A673 (cell line): Measurements from ENCODE around the gene AGO1. TPM values are rescaled to one million over a fixed set of nuclear protein-coding genes. Genes with fewer than 3 reads are reported as not detected.
A peak's percentile ranks its signal among the peaks of the same experiment; 100 is the strongest.

Source experiments
- BruUV-seq: library from RNA; stranded (reverse); fragments of 400-500 nt; replicated peaks from 2 replicates; lab custom pipeline; 2021; lab: Mats Ljungman, UMichigan
- CTCF ChIA-PET: fragments of 300-600 bp; sonication (Branson Sonifier 250); formaldehyde crosslinking; loops from one replicate; lab custom pipeline; 2022; ENCODE audit warnings: antibody characterized with exemption; lab: Charles Lee
- POLR2A ChIA-PET: fragments of 300-600 bp; sonication (Branson Sonifier 250); formaldehyde crosslinking; loops from one replicate; lab custom pipeline; 2022; ENCODE audit warnings: antibody characterized with exemption; ENCODE audit not compliant: low non-redundant PET; lab: Charles Lee
- DNase-seq: peaks from one replicate; pipeline ENCODE4 v3.0.0-alpha.2; 2015; ENCODE audit warnings: low spot score
- H3K27ac ChIP-seq: fragments of 200-600 bp; sonication (generic); 2 replicates; pipeline ENCODE4 v1.5.1; 2016; ENCODE audit warnings: mixed run types, low read depth, mild to moderate bottlenecking, mixed read lengths, antibody characterized with exemption, low read length; ENCODE audit not compliant: poor library complexity, severe bottlenecking
- H3K27me3 ChIP-seq: fragments of 200-600 bp; sonication (generic); replicated peaks from 2 replicates; pipeline ENCODE4 v1.6.1; 2017; ENCODE audit warnings: mixed run types, low read depth, mild to moderate bottlenecking, mixed read lengths, antibody characterized with exemption, low read length; ENCODE audit not compliant: insufficient read depth, poor library complexity
- H3K36me3 ChIP-seq: fragments of 200-600 bp; sonication (generic); 2 replicates; pipeline ENCODE4 v1.6.1; 2016; ENCODE audit warnings: mixed run types, mild to moderate bottlenecking, mixed read lengths, antibody characterized with exemption, low read length; ENCODE audit not compliant: insufficient read depth, poor library complexity, severe bottlenecking
- H3K4me1 ChIP-seq: fragments of 200-600 bp; sonication (generic); 2 replicates; pipeline ENCODE4 v1.6.1; 2017; ENCODE audit warnings: mixed run types, mild to moderate bottlenecking, mixed read lengths, antibody characterized with exemption, low read length; ENCODE audit not compliant: insufficient read depth, poor library complexity, severe bottlenecking
- H3K4me3 ChIP-seq: fragments of 200-600 bp; sonication (generic); 2 replicates; pipeline ENCODE4 v1.5.1; 2016; ENCODE audit warnings: low read depth, mixed run types, mild to moderate bottlenecking, mixed read lengths, low read length; ENCODE audit not compliant: poor library complexity, severe bottlenecking
- H3K9me3 ChIP-seq: fragments of 200-600 bp; sonication (generic); 2 replicates; pipeline ENCODE4 v1.6.1; 2016; ENCODE audit warnings: mixed run types, low read depth, mild to moderate bottlenecking, mixed read lengths, antibody characterized with exemption, low read length; ENCODE audit not compliant: poor library complexity, severe bottlenecking
- CTCF ChIP-seq: fragments of 300-800, 200-600 bp; sonication (generic); conservative IDR thresholded peaks from 2 replicates; pipeline ENCODE4 v1.5.1; 2017; ENCODE audit warnings: low read depth, mild to moderate bottlenecking, antibody characterized with exemption, low read length, moderate library complexity, mixed read lengths
- EZH2 ChIP-seq: fragments of 200-600 bp; sonication (generic); IDR thresholded peaks from 2 replicates; pipeline ENCODE4 v1.6.1; 2017; ENCODE audit warnings: borderline replicate concordance, low read depth, mild to moderate bottlenecking, mixed read lengths, antibody characterized with exemption, low read length; ENCODE audit not compliant: poor library complexity, severe bottlenecking
- intact Hi-C: fragments of 100-400 bp; cut with micrococcal nuclease; formaldehyde crosslinking; loops from one replicate; pipeline ENCODE4 v1.10.0; 2022; ENCODE audit not compliant: unreplicated experiment
- total RNA-seq: library from RNA; stranded (reverse); gene quantifications from 2 replicates; pipeline ENCODE4 v1.2.3, GENCODE V29; 2021

Gene AGO1
- total RNA-seq, 1 experiment from 2014 or later = 58.7 TPM

- POLR2A ChIA-PET = no interaction called here
- H3K27me3 ChIP-seq = no peaks in the 10 kb centered on the region
Measured at GRCh38 chr1:35929730-35930592, 47.0 kb downstream of the AGO1 start.

GRCh38 chr1:35930593-35931445 is 47.8 kb downstream of the AGO1 start, which contains the start of gene AGO3:
TSS of gene AGO3 (plus strand) at chr1:35931105. CDS start at chr1:35931427, 322 bp downstream.
- Histone ChIP-seq H3K27ac (peak within 1 kb of the TSS; percentile 95), H3K9me3 (no peaks in the 10 kb centered on the region), H3K4me3 (peak within 1 kb of the TSS; percentile 88), H3K4me1 (peaks cover 30% of the 10 kb centered on the region), H3K36me3 (no peaks in the 10 kb centered on the region), H3K27me3 (no peaks in the 10 kb centered on the region)
- peak; percentile 96 for DNase-seq
- intact Hi-C loops = no loop called here
- no TSS peak for BruUV-seq
- ChIA-PET CTCF (interaction anchor here (1.4 kb wide), 1 partner anchor 48 kb away, joined by 3 read pairs; the partner anchor contains the start of gene AGO1), POLR2A (no interaction called here)
- no peak for TF ChIP-seq CTCF
- TF ChIP-seq EZH2 = no peak

More at GRCh38 chr1:35929730-35930592, 47.0 kb downstream of the AGO1 start:
- peaks cover 24% of the 10 kb centered on the region for H3K4me1 ChIP-seq
- no peaks in the 10 kb centered on the region for H3K36me3 ChIP-seq
- no peaks in the 10 kb centered on the region for H3K9me3 ChIP-seq
- TSS peak; percentile 88 for BruUV-seq
- peak overlapping the region; percentile 95 for H3K27ac ChIP-seq
- peak; percentile 75 for DNase-seq
- intact Hi-C loops = no loop called here
- H3K4me3 ChIP-seq = peak overlapping the region; percentile 88
- no peak for TF ChIP-seq EZH2
- TF ChIP-seq CTCF = no peak
- CTCF ChIA-PET = interaction anchor here (1.4 kb wide), 1 partner anchor 47 kb away, joined by 3 read pairs; the partner anchor contains the start of gene AGO1

- ChIA-PET POLR2A (no interaction called here), CTCF (interaction anchor here (1.4 kb wide), 1 partner anchor 48 kb away, joined by 3 read pairs; the partner anchor contains the start of gene AGO1)
- Histone ChIP-seq H3K4me1 (peaks cover 38% of the 10 kb centered on the region), H3K9me3 (no peaks in the 10 kb centered on the region), H3K27me3 (no peaks in the 10 kb centered on the region), H3K36me3 (no peaks in the 10 kb centered on the region), H3K4me3 (peak overlapping the region; percentile 88), H3K27ac (peak overlapping the region; percentile 95)
- intact Hi-C loops = no loop called here
- peak; percentile 29 for DNase-seq
- no peak for TF ChIP-seq CTCF
- TF ChIP-seq EZH2 = no peak
- no TSS peak for BruUV-seq
Measured at GRCh38 chr1:35931446-35932157, 48.6 kb downstream of the AGO1 start.
